HG02610 (cell line): ENCODE measurements around the gene SCGB1D4.
"Not testable (repeated sequence)": the region's sequence is repeated elsewhere in the genome, so short reads cannot be mapped to it uniquely, and the experiment has no call there.

Experiments used
- ATAC-seq: cut with Tn5 transposase; IDR thresholded peaks from one replicate; pipeline ENCODE4 v1.9.1; 2021; ENCODE audit warnings: mild to moderate bottlenecking, moderate library complexity; ENCODE audit not compliant: unreplicated experiment

SCGB1D4 gene

DNA sequence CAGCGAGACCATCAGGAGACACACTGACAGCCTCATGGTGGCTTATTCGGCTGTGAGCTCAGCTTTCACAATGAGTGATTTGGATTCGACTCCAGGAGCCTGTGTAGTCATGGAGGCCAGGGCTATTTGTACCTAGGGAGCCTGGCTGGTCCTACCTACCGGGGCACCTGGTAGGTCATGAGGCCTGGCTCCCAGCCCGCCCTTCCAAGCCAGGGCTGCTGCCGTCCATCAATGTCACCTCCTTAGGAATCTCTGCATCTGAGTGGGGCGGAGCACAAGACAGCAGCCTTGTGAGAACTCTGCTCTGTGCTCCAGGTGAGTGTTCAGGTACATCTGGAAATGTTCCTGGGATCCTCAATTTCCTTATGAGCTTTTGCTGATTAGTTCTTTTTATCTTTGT, at the start of gene SCGB1D4:
SCGB1D4 (minus strand) TSS at position 101 of the 400 bp plus-strand sequence; CDS start at position 36, 65 bp downstream.
- ATAC-seq: no peak

DNA sequence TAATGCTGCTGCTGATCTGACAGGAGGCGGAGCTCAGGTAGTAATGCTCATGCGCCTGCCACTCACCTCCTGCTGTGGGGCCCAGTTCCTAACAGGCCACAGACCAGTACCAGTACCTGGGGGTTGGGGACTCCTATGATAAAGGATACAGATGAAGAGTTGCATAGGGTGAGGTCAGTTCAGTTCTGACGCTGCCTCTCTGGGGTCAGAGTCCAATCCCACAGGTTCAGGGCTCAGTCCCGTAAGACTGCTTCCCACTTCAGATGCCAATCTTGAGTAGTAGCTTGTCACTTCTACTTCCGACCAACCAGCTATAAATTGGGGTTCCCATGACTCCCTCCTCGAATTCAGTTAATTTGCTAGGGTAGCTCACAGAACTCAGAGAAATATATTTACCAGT, 47.0 kb upstream of the SCGB1D4 start:
- no peak for ATAC-seq

GRCh38 chr11:62344210-62344609, 45.3 kb upstream of the SCGB1D4 start:
- no peak for ATAC-seq

DNA sequence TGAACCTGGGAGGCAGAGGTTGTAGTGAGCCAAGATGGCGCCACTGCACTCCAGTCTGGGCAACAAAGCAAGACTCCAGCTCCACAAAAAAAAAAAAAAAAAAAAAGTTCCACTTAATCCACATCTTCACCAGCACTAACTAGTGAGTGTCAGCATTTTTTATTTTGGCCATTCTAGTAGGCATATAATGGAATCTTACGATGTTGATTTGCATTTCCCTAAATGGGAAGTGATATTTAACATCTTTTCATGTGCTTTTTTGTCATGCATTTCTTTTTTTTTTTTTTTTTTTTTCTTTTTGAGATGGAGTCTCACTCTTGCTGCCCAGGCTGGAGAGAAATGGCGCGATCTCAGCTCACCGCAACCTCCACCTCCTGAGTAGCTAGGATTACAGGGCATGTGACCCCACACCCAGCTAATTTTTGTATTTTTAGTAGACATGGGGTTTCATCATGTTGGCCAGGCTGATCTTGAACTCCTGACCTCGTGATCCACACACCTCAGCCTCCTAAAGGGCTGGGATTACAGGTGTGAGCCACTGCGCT, 44.8 kb upstream of the SCGB1D4 start:
- ATAC-seq: not testable (repeated sequence)

DNA sequence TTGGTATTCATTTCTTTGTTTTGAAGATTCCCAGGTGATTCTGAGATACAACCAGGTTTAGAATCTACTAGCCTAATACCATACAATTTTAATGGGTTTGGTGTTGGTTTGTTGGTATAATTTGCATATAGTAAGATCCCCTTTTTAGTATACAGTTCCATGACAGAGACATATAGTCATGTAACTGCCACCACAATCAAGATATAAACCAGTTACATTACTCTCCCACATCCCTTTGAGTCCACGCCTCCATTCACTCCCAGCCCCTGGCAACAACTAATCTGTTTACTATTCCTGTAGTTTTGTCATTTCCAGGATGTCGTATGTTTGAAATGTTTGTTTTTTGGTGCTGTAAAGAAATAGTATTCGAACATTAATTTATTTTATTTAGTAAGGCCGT, 42.7 kb upstream of the SCGB1D4 start:
- no peak for ATAC-seq

DNA sequence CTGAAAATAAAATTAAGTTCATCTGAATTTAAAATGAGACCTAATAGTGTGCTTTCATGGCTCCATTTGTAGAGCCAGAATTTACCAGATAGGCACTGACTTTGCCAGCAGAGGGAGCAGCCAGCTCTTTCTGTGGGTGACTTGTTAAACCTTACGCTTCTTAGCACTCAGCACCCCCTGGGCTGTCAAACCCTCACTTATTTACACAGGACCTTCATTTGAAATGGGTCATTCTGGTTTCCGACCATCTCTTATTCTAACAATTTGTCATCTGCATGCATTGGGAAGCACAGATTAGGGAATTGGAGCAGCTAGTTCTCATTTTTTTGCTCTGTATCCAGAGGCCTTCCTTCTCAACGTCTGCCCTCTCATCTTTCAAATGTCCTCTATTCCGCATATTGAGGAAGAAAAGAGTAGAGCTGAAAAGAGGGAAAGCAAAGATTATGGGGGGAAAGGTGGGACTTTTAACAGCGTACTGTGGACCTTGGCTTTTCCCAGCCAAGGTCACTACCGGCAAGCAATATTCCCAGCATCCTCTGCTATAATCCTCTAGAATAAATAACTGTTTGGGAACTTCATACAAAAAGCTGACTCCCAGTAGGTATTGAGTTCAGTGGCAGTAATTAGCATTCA, 41.5 kb upstream of the SCGB1D4 start:
- ATAC-seq: no peak

- no peak for ATAC-seq
Measured at GRCh38 chr11:62338218-62338617, 39.3 kb upstream of the SCGB1D4 start.

DNA sequence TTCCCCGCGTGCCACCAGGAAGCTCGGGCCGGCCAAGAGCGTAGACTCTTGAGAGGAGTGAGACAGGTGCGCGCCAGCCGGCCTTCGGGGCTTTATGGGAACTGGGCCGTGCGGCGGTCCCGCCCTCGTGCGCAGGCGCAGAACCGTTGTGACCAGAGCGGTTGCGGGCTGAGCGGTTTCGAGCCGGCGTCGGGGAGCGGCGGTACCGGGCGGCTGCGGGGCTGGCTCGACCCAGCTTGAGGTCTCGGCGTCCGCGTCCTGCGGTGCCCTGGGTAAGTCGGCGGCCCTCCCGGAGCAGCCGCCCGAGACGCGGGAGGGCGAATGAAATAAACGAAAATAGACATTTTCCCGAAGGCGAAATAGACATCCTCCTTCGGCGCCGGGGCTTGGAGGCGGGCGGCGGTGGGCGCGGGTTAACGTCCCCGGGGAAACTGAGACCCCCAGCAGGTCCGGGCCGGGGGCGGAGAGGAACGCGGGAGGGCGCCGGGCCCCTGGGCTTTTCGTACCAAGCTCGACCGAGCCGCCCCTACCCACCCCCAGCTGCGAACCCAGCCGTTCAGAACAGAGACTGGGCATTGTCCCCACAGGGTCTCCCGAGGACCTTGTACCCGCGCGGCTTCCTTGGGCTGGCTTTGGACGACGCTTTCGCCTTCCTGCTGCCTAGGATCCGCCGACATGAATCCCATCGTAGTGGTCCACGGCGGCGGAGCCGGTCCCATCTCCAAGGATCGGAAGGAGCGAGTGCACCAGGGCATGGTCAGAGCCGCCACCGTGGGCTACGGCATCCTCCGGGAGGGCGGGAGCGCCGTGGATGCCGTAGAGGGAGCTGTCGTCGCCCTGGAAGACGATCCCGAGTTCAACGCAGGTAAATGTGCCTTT, 38.7 kb upstream of the SCGB1D4 start, which contains the start of gene ASRGL1:
ASRGL1 (plus strand) TSS at position 146 of the 879 bp plus-strand sequence; CDS start at position 676, 530 bp downstream.
- peak; percentile 86 for ATAC-seq

DNA sequence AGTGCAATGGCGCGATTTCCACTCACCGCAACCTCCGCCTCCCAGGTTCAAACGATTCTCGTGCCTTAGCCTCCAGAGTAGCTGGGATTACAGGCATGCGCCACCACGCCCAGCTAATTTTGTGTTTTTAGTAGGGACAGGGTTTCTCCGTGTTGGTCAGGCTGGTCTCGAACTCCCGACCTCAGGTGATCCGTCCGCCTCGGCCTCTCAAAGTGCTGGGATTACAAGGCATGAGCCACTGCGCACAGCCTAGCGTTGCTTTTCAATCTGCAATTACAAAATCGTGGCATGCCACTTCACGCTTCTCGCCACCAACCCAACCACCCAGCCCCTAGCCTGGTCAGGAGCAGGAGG, 38.1 kb upstream of the SCGB1D4 start:
- not testable (repeated sequence) for ATAC-seq

GRCh38 chr11:62333768-62334167, 34.9 kb upstream of the SCGB1D4 start:
- ATAC-seq: no peak

GRCh38 chr11:62331264-62331663, 32.4 kb upstream of the SCGB1D4 start:
- not testable (repeated sequence) for ATAC-seq

GRCh38 chr11:62327541-62327940, 28.7 kb upstream of the SCGB1D4 start:
- ATAC-seq: not testable (repeated sequence)

- not testable (repeated sequence) for ATAC-seq
Measured at GRCh38 chr11:62326719-62327118, 27.8 kb upstream of the SCGB1D4 start.

GRCh38 chr11:62325781-62326180, 26.9 kb upstream of the SCGB1D4 start:
- ATAC-seq: not testable (repeated sequence)

DNA sequence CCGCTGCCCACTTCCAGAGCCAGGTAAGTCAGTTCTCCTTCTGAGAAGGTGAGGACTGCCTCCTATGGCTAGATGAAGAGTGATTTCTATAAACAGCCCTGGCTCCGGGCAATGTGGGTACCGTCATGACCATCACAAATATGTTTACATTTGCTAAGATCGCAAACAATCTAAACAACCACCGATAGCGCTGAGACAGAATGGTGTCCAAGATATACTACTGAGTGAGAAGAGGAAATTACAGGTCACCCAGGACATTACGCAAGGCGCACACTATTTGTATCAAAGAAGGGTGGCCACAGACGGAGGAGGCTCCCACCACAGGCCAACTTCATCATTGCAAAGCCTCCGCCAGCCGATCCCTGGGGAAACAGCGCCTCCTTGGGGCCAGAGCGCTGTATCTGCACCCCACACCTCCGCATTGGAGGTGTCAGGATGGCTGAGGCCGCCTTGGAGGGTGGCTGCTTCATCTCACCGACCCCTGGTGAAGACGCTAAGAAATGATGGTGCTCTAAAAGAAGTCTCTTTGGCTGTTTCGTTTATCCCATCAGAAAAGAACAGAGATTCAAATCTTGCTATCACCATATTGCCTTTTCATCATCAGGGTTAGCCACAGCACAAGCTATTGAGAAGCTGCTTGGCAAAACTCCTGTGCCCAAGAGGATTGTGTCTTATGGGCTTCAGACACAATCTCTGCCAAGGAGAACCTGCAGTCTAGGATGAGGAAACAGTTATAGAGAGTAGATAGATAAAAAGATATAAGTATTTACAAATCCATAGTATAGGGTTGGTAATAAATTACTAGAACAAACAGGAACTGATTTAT, 26.1 kb upstream of the SCGB1D4 start:
- no peak for ATAC-seq

DNA sequence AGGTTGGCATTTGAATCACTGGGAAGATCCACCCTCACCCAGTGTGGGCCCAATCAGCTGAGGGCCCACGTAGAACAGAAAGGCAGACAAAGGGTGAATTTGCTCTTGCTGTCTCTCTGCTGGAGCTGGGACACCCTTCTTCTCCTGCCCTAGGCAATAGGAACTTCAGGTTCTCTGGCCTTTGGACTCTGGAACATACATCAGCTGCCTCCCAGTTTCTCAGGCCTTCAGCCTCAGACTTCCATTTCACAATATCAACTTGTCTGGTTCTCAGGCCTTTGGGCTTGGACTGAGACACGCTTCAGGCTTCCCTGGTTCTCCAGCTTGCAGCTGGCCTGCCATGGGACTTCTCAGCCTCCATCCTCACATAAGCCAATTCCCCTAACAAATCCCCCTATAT, 23.6 kb upstream of the SCGB1D4 start:
- ATAC-seq: no peak

DNA sequence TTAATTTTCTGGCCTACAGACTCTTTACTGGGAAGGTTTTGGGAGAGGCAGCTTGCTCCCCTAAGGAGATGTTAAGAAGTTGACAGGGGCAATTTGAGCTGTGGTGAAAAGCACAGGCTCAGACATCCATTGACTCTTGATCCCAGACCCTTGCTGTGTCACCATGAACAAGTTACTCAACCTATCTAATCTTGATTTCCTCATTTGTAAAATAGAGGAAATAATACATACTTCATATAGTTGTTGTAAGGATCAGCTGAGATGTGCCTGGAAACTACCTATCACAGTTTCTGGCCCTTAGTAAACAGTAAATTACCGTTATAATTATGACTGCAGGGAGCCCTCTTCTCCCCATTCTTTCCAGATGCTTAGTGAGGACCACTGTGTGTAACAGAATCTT, 16.6 kb upstream of the SCGB1D4 start:
- no peak for ATAC-seq

DNA sequence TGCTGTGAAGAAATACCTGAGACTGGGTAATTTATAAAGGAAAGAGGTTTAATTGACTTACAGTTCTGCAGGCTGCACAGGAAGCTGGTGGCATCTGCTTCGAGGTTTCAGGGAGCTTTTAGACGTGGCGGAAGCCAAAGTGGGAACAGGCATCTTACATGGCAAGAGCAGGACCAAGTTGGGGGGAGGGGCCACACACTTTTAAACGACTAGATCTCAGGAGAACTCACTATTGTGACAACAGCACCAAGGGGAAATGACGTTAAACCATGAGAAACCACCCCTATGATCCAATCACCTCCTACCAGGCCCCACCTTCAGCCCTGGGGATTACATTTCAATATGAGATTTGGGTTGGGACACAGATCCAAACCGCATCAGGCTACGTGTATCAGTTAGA, 11.1 kb upstream of the SCGB1D4 start:
- ATAC-seq: no peak

DNA sequence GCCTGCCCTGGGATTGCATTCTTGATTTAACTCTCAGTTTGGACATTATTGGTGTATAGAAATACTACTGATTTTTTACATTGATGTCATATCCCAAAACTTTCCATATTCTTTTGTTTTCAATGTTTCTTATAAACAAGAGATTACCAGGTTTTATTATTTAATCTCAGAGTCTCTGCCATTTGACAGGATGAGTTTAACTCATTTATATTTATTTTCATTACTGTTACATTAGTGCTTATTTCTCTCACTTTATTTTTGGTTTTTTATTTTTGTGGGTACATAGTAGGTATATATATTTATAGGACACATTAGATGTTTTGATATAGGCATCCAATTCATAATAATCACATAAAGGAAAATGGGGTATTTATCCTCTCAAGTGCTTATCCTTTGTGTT, 9.1 kb upstream of the SCGB1D4 start:
- ATAC-seq: no peak

DNA sequence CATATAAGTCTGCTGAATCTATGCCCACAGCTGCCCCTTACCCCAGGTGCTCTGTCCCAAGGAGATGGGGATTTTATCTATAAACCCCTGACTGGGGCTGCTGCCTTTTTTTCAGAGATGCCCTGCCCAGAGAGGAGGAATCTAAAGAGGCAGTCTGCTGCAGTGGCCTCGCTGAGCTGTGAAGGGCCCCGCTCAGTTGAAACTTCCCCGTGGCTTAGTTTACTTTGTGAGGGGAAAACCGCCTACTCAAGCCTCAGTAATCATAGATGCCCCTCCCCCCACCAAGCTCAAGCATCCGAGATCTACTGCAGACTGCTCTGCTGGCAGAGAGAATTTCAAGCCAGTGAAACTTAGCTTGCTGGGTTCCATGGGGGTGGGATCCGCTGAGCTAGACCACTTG, 7.4 kb upstream of the SCGB1D4 start:
- no peak for ATAC-seq

DNA sequence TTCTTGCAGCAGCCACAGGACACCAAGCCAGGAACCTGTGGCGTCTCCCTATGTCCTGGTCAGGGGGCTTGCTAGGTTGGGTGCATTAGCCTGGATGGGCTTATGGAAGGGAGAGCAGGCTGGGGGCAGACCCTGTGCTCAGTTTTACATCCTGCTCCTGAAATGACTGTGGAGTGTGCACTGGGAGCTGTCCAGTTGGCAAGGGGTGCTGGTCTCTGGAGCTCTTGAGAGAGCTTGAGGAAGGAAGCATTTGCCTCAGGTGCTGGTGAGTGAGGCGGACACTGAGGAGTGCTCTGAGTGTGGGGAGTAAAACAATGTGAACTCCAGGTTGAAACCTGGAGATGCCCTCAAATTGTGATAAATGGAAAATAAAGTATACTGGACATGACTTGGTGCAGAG, 3.4 kb downstream of the SCGB1D4 start:
- no peak for ATAC-seq
